HCT116 (cell line): Measurements from ENCODE around the gene RSAD2.

ENCODE experiments used
- EGR1 ChIP-seq: IDR thresholded peaks from 2 replicates; pipeline ENCODE4 v1.6.1; 2012; ENCODE audit warnings: low read depth
- EZH2 ChIP-seq: fragments of 200-600 bp; sonication (generic); IDR thresholded peaks from 2 replicates; pipeline ENCODE4 v1.6.1; 2017; ENCODE audit warnings: antibody characterized with exemption, mixed run types
- POLR2A ChIP-seq: IDR thresholded peaks from 2 replicates; pipeline ENCODE4 v1.7.0; 2011; ENCODE audit warnings: borderline replicate concordance; ENCODE audit not compliant: insufficient read depth, insufficient read length; ENCODE audit errors: extremely low read depth
- TF ChIP-seq, protein P1 (sequence below), 3 experiments: fragments of 200-600 bp in 1 of 3; sonication (generic) in 1 of 3; IDR thresholded peaks in 2 of 3; conservative IDR thresholded peaks in 1 of 3; 2 replicates each; pipeline ENCODE4 v1.5.1; 2012 to 2017; ENCODE audit warnings: low read depth in 2 of 3, low read length in 2 of 3, antibody characterized with exemption in 1 of 3, borderline replicate concordance in 1 of 3, control low read depth in 1 of 3, mild to moderate bottlenecking in 1 of 3, mixed read lengths in 1 of 3, mixed run types in 1 of 3, moderate library complexity in 1 of 3; ENCODE audit not compliant: insufficient read depth in 1 of 3
- TF ChIP-seq, protein P2 (sequence below): IDR thresholded peaks from 2 replicates; pipeline ENCODE4 v1.6.1; 2012

DNA sequence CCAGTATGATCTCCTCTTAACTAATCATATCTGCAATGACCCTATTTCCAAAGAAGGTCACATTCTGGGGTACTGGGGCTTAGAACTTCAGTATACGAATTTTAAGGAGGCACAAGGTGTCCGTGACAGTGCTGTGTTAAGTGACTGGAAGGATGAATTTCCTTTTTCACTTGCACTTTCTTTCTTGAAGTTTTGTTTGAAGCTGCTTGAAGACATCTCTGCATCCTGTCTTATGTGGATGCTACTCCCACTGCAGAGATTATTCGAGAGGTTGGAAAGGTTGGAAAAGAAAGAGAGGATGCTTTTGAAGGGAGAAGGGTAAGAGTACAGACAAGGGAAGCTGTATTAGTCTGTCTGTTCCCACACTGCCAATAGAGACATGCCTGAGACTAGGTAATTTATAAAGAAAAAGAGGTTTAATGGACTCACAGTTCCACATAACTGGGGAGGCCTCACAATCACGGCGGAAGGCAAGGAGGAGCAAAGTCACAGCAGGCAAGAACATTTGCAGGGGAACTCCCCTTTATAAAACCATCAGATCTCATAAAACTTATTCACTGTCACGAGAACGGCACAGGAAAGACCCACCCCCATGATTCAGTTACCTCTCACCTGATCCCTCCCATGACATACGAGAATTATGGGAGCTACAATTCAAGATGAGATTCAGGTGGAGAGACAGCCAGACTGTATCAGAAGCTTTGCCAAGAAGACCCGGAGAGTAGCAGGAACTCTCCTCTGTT, 36.0 kb downstream of the RSAD2 start:
- TF ChIP-seq, protein P1, sequence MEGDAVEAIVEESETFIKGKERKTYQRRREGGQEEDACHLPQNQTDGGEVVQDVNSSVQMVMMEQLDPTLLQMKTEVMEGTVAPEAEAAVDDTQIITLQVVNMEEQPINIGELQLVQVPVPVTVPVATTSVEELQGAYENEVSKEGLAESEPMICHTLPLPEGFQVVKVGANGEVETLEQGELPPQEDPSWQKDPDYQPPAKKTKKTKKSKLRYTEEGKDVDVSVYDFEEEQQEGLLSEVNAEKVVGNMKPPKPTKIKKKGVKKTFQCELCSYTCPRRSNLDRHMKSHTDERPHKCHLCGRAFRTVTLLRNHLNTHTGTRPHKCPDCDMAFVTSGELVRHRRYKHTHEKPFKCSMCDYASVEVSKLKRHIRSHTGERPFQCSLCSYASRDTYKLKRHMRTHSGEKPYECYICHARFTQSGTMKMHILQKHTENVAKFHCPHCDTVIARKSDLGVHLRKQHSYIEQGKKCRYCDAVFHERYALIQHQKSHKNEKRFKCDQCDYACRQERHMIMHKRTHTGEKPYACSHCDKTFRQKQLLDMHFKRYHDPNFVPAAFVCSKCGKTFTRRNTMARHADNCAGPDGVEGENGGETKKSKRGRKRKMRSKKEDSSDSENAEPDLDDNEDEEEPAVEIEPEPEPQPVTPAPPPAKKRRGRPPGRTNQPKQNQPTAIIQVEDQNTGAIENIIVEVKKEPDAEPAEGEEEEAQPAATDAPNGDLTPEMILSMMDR (IDR thresholded peaks at IDR 0.05 in 2 of 3, conservative IDR thresholded peaks at IDR 0.05 in 1 of 3; ENCODE audit: borderline replicate concordance in 1 of 3, insufficient read depth in 1 of 3, low read depth in 2 of 3, low read length in 2 of 3), result no peak
- TF ChIP-seq, protein P2, sequence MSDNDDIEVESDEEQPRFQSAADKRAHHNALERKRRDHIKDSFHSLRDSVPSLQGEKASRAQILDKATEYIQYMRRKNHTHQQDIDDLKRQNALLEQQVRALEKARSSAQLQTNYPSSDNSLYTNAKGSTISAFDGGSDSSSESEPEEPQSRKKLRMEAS, result no peak
- no peak for TF ChIP-seq POLR2A
- TF ChIP-seq EZH2, result no peak
- TF ChIP-seq EGR1, result no peak
